Dedifferentiated amniotic fluid mesenchymal stem cell (primary cell): ENCODE results near the gene ABI3BP.
A peak's percentile ranks its signal among the peaks of the same experiment; 100 is the strongest.

ENCODE experiments used
- DNase-seq: peaks from one replicate; pipeline ENCODE4 v3.0.0-alpha.2; 2016; ENCODE audit errors: extremely low spot score

Gene ABI3BP

GRCh38 chr3:100776097-100776729 is 217.0 kb downstream of the ABI3BP start:
- DNase-seq: no peak

GRCh38 chr3:100775669-100776068 is 217.6 kb downstream of the ABI3BP start:
- no peak for DNase-seq

GRCh38 chr3:100775226-100775625 is 218.0 kb downstream of the ABI3BP start:
- no peak for DNase-seq

GRCh38 chr3:100769693-100770092 is 223.5 kb downstream of the ABI3BP start:
- no peak for DNase-seq

GRCh38 chr3:100766069-100766468 is 227.2 kb downstream of the ABI3BP start:
- no peak for DNase-seq

- no peak for DNase-seq
Measured at GRCh38 chr3:100765437-100765975, 227.7 kb downstream of the ABI3BP start.

GRCh38 chr3:100761951-100762350 is 231.3 kb downstream of the ABI3BP start:
- DNase-seq: no peak

- DNase-seq: no peak
Measured at GRCh38 chr3:100761211-100761942, 231.8 kb downstream of the ABI3BP start.

- no peak for DNase-seq
Measured at GRCh38 chr3:100760377-100760776, 232.8 kb downstream of the ABI3BP start.

- DNase-seq: no peak
Measured at GRCh38 chr3:100759950-100760349, 233.3 kb downstream of the ABI3BP start.

GRCh38 chr3:100759159-100759558 is 234.1 kb downstream of the ABI3BP start:
- DNase-seq: no peak

- DNase-seq: peak; percentile 93
Measured at GRCh38 chr3:100756441-100756840, 236.8 kb downstream of the ABI3BP start.

- no peak for DNase-seq
Measured at GRCh38 chr3:100754563-100755334, 238.5 kb downstream of the ABI3BP start.

- DNase-seq: peak; percentile 44
Measured at GRCh38 chr3:100753846-100754245, 239.4 kb downstream of the ABI3BP start.

- no peak for DNase-seq
Measured at GRCh38 chr3:100748967-100749366, 244.3 kb downstream of the ABI3BP start.

GRCh38 chr3:100748220-100748619 is 245.0 kb downstream of the ABI3BP start:
- DNase-seq: no peak

GRCh38 chr3:100746092-100746491 is 247.1 kb downstream of the ABI3BP start:
- no peak for DNase-seq

GRCh38 chr3:100745617-100746016 is 247.6 kb downstream of the ABI3BP start:
- DNase-seq: no peak

- DNase-seq: no peak
Measured at GRCh38 chr3:100744671-100745070, 248.6 kb downstream of the ABI3BP start.

- DNase-seq: no peak
Measured at GRCh38 chr3:100743535-100743934, 249.7 kb downstream of the ABI3BP start.

- no peak for DNase-seq
Measured at GRCh38 chr3:100740207-100740606, 253.0 kb downstream of the ABI3BP start.

GRCh38 chr3:100737334-100737733 is 255.9 kb downstream of the ABI3BP start:
- DNase-seq: no peak
